H9 (cell line): ENCODE data around the gene METTL25B. TPM values are rescaled to one million over a fixed set of nuclear protein-coding genes. Genes with fewer than 3 reads are reported as not detected.

Experiments used
- DNase-seq: peaks from one replicate; pipeline ENCODE4 v3.0.0-alpha.2; 2017
- H2AFZ ChIP-seq: one replicate; pipeline ENCODE4 v1.6.1; 2013; ENCODE audit warnings: mild to moderate bottlenecking, low read length, control low read depth, moderate library complexity
- H2AK5ac ChIP-seq: 2 replicates; pipeline ENCODE4 v1.6.1; 2013; ENCODE audit warnings: low read length, control low read depth, mixed read lengths; ENCODE audit not compliant: insufficient read length
- H2BK120ac ChIP-seq: one replicate; pipeline ENCODE4 v1.6.1; 2013; ENCODE audit warnings: low read depth, mild to moderate bottlenecking, low read length, control low read depth, inconsistent platforms; ENCODE audit not compliant: poor library complexity, severe bottlenecking
- H2BK12ac ChIP-seq: 2 replicates; pipeline ENCODE4 v1.6.1; 2013; ENCODE audit warnings: low read length, control low read depth, mixed read lengths, low read depth; ENCODE audit not compliant: insufficient read length
- H2BK15ac ChIP-seq: 2 replicates; pipeline ENCODE4 v1.6.1; 2013; ENCODE audit warnings: low read depth, low read length, control low read depth
- H2BK20ac ChIP-seq: one replicate; pipeline ENCODE4 v1.6.1; 2013; ENCODE audit warnings: low read depth, mild to moderate bottlenecking, low read length, control low read depth, inconsistent platforms; ENCODE audit not compliant: poor library complexity, severe bottlenecking
- H2BK5ac ChIP-seq: 2 replicates; pipeline ENCODE4 v1.6.1; 2013; ENCODE audit warnings: low read length, control low read depth, mixed read lengths; ENCODE audit not compliant: insufficient read length
- H3K14ac ChIP-seq: 2 replicates; pipeline ENCODE4 v1.6.1; 2013; ENCODE audit warnings: low read length, control low read depth; ENCODE audit not compliant: insufficient read depth
- H3K18ac ChIP-seq: 2 replicates; pipeline ENCODE4 v1.6.1; 2013; ENCODE audit warnings: low read depth, mild to moderate bottlenecking, mixed read lengths, low read length, control low read depth; ENCODE audit not compliant: insufficient read length
- H3K23ac ChIP-seq: 2 replicates; pipeline ENCODE4 v1.6.1; 2013; ENCODE audit warnings: low read length, control low read depth, mixed read lengths, low read depth; ENCODE audit not compliant: insufficient read length
- H3K23me2 ChIP-seq: 2 replicates; pipeline ENCODE4 v1.6.1; 2013; ENCODE audit warnings: low read depth, mild to moderate bottlenecking, mixed read lengths, low read length, control low read depth; ENCODE audit not compliant: insufficient read length, poor library complexity, severe bottlenecking
- H3K27ac ChIP-seq: 2 replicates; pipeline ENCODE4 v1.5.1; 2013; ENCODE audit warnings: low read length, control low read depth, mixed read lengths, low read depth; ENCODE audit not compliant: insufficient read length
- H3K27me3 ChIP-seq: 2 replicates; pipeline ENCODE4 v1.6.1; 2013; ENCODE audit warnings: low read length, control low read depth, inconsistent platforms; ENCODE audit not compliant: insufficient read depth
- H3K4ac ChIP-seq: 2 replicates; pipeline ENCODE4 v1.6.1; 2013; ENCODE audit warnings: low read depth, mild to moderate bottlenecking, control low read depth, inconsistent platforms, low read length, moderate library complexity
- H3K4me1 ChIP-seq: 2 replicates; pipeline ENCODE4 v1.6.1; 2013; ENCODE audit warnings: low read length, control low read depth, inconsistent platforms; ENCODE audit not compliant: insufficient read depth
- H3K4me2 ChIP-seq: 2 replicates; pipeline ENCODE4 v1.6.1; 2013; ENCODE audit warnings: low read length, control low read depth, mixed read lengths; ENCODE audit not compliant: insufficient read length, insufficient read depth
- H3K56ac ChIP-seq: 2 replicates; pipeline ENCODE4 v1.6.1; 2013; ENCODE audit warnings: low read depth, mild to moderate bottlenecking, mixed read lengths, low read length, control low read depth; ENCODE audit not compliant: insufficient read length
- H3K79me1 ChIP-seq: 2 replicates; pipeline ENCODE4 v1.6.1; 2013; ENCODE audit warnings: low read depth, mild to moderate bottlenecking, moderate library complexity, low read length, control low read depth, inconsistent platforms; ENCODE audit not compliant: insufficient read depth, poor library complexity, severe bottlenecking
- H3K79me2 ChIP-seq: 2 replicates; pipeline ENCODE4 v1.6.1; 2013; ENCODE audit warnings: low read length, control low read depth, inconsistent platforms; ENCODE audit not compliant: insufficient read depth
- H3K9ac ChIP-seq: 2 replicates; pipeline ENCODE4 v1.6.1; 2013; ENCODE audit warnings: low read length, control low read depth, mixed read lengths; ENCODE audit not compliant: insufficient read length; ENCODE audit errors: extremely low read depth
- H3K9me3 ChIP-seq: one replicate; pipeline ENCODE4 v1.6.1; 2013; ENCODE audit warnings: low read depth, low read length, inconsistent platforms; ENCODE audit not compliant: control insufficient read depth
- H3T11ph ChIP-seq: one replicate; pipeline ENCODE4 v1.6.1; 2013; ENCODE audit warnings: mild to moderate bottlenecking, low read length, control low read depth, inconsistent platforms
- H4K20me1 ChIP-seq: one replicate; pipeline ENCODE4 v1.6.1; 2013; ENCODE audit not compliant: control insufficient read depth, insufficient read length, insufficient read depth
- H4K5ac ChIP-seq: 2 replicates; pipeline ENCODE4 v1.6.1; 2013; ENCODE audit warnings: low read depth, mild to moderate bottlenecking, mixed read lengths, low read length, control low read depth; ENCODE audit not compliant: insufficient read length
- H4K8ac ChIP-seq: replicated peaks from 2 replicates; pipeline ENCODE4 v1.6.1; 2013; ENCODE audit warnings: low read length, control low read depth, mixed read lengths, low read depth; ENCODE audit not compliant: insufficient read length
- H4K91ac ChIP-seq: 2 replicates; pipeline ENCODE4 v1.6.1; 2013; ENCODE audit warnings: low read depth, mild to moderate bottlenecking, moderate library complexity, mixed read lengths, low read length, control low read depth; ENCODE audit not compliant: insufficient read length
- H3K27ac Mint-ChIP-seq, 3 experiments: 2 replicates in 2 of 3; 3 replicates in 1 of 3; pipeline ENCODE4 v1.8.0; 2020 to 2021; ENCODE audit warnings: mixed read lengths in 3 of 3, mild to moderate bottlenecking in 1 of 3, moderate library complexity in 1 of 3
- H3K27me3 Mint-ChIP-seq: 2 replicates; pipeline ENCODE4 v1.8.0; 2021; ENCODE audit warnings: low read depth, mild to moderate bottlenecking, moderate library complexity, mixed read lengths
- H3K36me3 Mint-ChIP-seq, 3 experiments: 2 replicates in 2 of 3; 3 replicates in 1 of 3; pipeline ENCODE4 v1.8.0; 2020 to 2021; ENCODE audit warnings: low read depth in 3 of 3, mixed read lengths in 3 of 3; ENCODE audit not compliant: insufficient read depth in 1 of 3
- H3K4me1 Mint-ChIP-seq, 2 experiments: 2 replicates each; pipeline ENCODE4 v1.8.0; 2020; ENCODE audit warnings: mixed read lengths in 2 of 2
- H3K4me3 Mint-ChIP-seq, 2 experiments: 2 replicates in 1 of 2; 3 replicates in 1 of 2; pipeline ENCODE4 v1.8.0; 2020 to 2021; ENCODE audit warnings: mild to moderate bottlenecking in 2 of 2, mixed read lengths in 2 of 2, moderate library complexity in 1 of 2
- H3K9me3 Mint-ChIP-seq, 2 experiments: 2 replicates in 1 of 2; 3 replicates in 1 of 2; pipeline ENCODE4 v1.8.0; 2020; ENCODE audit warnings: mild to moderate bottlenecking in 2 of 2, mixed read lengths in 2 of 2, moderate library complexity in 1 of 2
- CTCF ChIP-seq: fragments of 200-600 bp; sonication (generic); conservative IDR thresholded peaks from 3 replicates; pipeline ENCODE4 v1.8.0; 2021; ENCODE audit warnings: antibody characterized with exemption, mild to moderate bottlenecking
- WGBS: extraction: QIAGEN DNeasy Blood & Tissue Kit; methylation state at CpG from one replicate; pipeline ENCODE4 v1.1.7; 2013; ENCODE audit warnings: missing lambda C conversion rate, low lambda C conversion rate, mixed read lengths; ENCODE audit not compliant: insufficient read length; ENCODE audit errors: extremely low coverage; 5-methylcytosine and 5-hydroxymethylcytosine counted together
- total RNA-seq: library from RNA; stranded (reverse); gene quantifications from 2 replicates; pipeline ENCODE4 v1.2.1, GENCODE V29; 2021

The METTL25B gene
- total RNA-seq, 1 experiment from 2014 or later = 26.2 TPM

GRCh38 chr1:156728599-156729462 is 562 bp downstream of the METTL25B start, which contains the start of gene ISG20L2:
TSS of gene ISG20L2 (minus strand) at chr1:156728766. CDS start at chr1:156727652, 1,114 bp downstream.
- Histone ChIP-seq H2BK20ac (no peak within 1 kb of the TSS), H3K4me2 (peak within 1 kb of the TSS; percentile 97), H3K9ac (peak within 1 kb of the TSS; percentile 91), H3K79me1 (peaks cover 13% of the 10 kb centered on the region), H2BK15ac (no peak within 1 kb of the TSS), H3K27me3 (no peaks in the 10 kb centered on the region), H2BK5ac (no peak within 1 kb of the TSS), H3T11ph (no peak within 1 kb of the TSS), H3K79me2 (peaks cover 25% of the 10 kb centered on the region; the same call in 1 of the 2 replicates), H2BK120ac (no peak within 1 kb of the TSS), H3K56ac (no peak within 1 kb of the TSS), H2AK5ac (no peak within 1 kb of the TSS), H3K14ac (peak within 1 kb of the TSS; percentile 88), H3K9me3 (no peaks in the 10 kb centered on the region), H3K23ac (no peak within 1 kb of the TSS), H3K4ac (no peak within 1 kb of the TSS), H2BK12ac (no peak within 1 kb of the TSS), H3K27ac (no peak within 1 kb of the TSS), H3K4me1 (peaks cover 5% of the 10 kb centered on the region), H2AFZ (no peak within 1 kb of the TSS), H4K5ac (peak within 1 kb of the TSS; percentile 34), H3K23me2 (no peaks in the 10 kb centered on the region), H3K18ac (peak within 1 kb of the TSS; percentile 56), H4K20me1 (peaks cover 3% of the 10 kb centered on the region), H4K91ac (no peak within 1 kb of the TSS), H4K8ac (no peak within 1 kb of the TSS)
- peaks cover 10 to 14% of the 10 kb centered on the region in 2 experiments for H3K4me1 Mint-ChIP-seq
- no peaks in the 10 kb centered on the region for H3K9me3 Mint-ChIP-seq
- peak; percentile 97 for DNase-seq
- no peaks in the 10 kb centered on the region; the same call in 1 of the 2 replicates for H3K27me3 Mint-ChIP-seq
- H3K4me3 Mint-ChIP-seq = no peak within 1 kb of the TSS; a peak in 1 of 5 replicates
- peaks cover 10 to 21% (median 15%) of the 10 kb centered on the region in 3 experiments; a peak in 6 of 7 replicates for H3K36me3 Mint-ChIP-seq
- TF ChIP-seq CTCF = no peak
- H3K27ac Mint-ChIP-seq = peak within 1 kb of the TSS; percentile 93 to 99 (median 98)
- no CpG with 5 or more reads among the region's 57 CpGs for WGBS
